ENCODE results near the gene PDZRN3.

Gene PDZRN3

GRCh38 chr3:73663495-73663894 is 38.8 kb upstream of the PDZRN3 start:
- no peak for TF ChIP-seq CTCF (IDR thresholded peaks at IDR 0.05)

GRCh38 chr3:73661265-73661664 is 36.5 kb upstream of the PDZRN3 start:
- TF ChIP-seq CTCF (IDR thresholded peaks at IDR 0.05), result no peak

- TF ChIP-seq CTCF (IDR thresholded peaks at IDR 0.05), result no peak
These were observed 33.5 kb upstream of the PDZRN3 start for GRCh38 chr3:73658227-73658626.

GRCh38 chr3:73657186-73657585 is 32.4 kb upstream of the PDZRN3 start:
- TF ChIP-seq CTCF (IDR thresholded peaks at IDR 0.05), result no peak

- TF ChIP-seq CTCF (IDR thresholded peaks at IDR 0.05), result no peak
These were observed 31.6 kb upstream of the PDZRN3 start for GRCh38 chr3:73656241-73656890.

- no peak for TF ChIP-seq CTCF (IDR thresholded peaks at IDR 0.05)
These were observed 30.5 kb upstream of the PDZRN3 start for GRCh38 chr3:73655197-73655596.

GRCh38 chr3:73653877-73654276 is 29.1 kb upstream of the PDZRN3 start:
- TF ChIP-seq CTCF (IDR thresholded peaks at IDR 0.05), result no peak

- TF ChIP-seq CTCF (IDR thresholded peaks at IDR 0.05), result no peak
These were observed 28.6 kb upstream of the PDZRN3 start for GRCh38 chr3:73653351-73653750.
